ENCODE measurements around the gene IAH1. TPM values are rescaled to one million over a fixed set of nuclear protein-coding genes. Genes with fewer than 3 reads are reported as not detected.

Gene IAH1
- total and polyA plus RNA-seq, 8 donors, result 12.2 to 37.7 (median 17.2) TPM

GRCh38 chr2:9439536-9439935, 34.8 kb upstream of the IAH1 start:
- DNase-seq, result no peak
- no peak for ATAC-seq
- Histone ChIP-seq H3K27ac (no peak overlapping the region), H3K4me3 (no peak overlapping the region), H3K27me3 (no peaks in the 10 kb centered on the region), H3K9me3 (no peaks in the 10 kb centered on the region), H3K36me3 (peaks cover 5 to 39% (median 6%) of the 10 kb centered on the region in 3 donors), H3K4me1 (no peaks in the 10 kb centered on the region)
- intact Hi-C loops (cut with DNase I), result no loop called here
- 94 to 97% methylated on average over 1 of the region's 1 CpG for WGBS, 2 donors
- TF ChIP-seq, protein P1, sequence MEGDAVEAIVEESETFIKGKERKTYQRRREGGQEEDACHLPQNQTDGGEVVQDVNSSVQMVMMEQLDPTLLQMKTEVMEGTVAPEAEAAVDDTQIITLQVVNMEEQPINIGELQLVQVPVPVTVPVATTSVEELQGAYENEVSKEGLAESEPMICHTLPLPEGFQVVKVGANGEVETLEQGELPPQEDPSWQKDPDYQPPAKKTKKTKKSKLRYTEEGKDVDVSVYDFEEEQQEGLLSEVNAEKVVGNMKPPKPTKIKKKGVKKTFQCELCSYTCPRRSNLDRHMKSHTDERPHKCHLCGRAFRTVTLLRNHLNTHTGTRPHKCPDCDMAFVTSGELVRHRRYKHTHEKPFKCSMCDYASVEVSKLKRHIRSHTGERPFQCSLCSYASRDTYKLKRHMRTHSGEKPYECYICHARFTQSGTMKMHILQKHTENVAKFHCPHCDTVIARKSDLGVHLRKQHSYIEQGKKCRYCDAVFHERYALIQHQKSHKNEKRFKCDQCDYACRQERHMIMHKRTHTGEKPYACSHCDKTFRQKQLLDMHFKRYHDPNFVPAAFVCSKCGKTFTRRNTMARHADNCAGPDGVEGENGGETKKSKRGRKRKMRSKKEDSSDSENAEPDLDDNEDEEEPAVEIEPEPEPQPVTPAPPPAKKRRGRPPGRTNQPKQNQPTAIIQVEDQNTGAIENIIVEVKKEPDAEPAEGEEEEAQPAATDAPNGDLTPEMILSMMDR (IDR thresholded peaks at IDR 0.05), result no peak
- FAIRE-seq, result no peak

DNA sequence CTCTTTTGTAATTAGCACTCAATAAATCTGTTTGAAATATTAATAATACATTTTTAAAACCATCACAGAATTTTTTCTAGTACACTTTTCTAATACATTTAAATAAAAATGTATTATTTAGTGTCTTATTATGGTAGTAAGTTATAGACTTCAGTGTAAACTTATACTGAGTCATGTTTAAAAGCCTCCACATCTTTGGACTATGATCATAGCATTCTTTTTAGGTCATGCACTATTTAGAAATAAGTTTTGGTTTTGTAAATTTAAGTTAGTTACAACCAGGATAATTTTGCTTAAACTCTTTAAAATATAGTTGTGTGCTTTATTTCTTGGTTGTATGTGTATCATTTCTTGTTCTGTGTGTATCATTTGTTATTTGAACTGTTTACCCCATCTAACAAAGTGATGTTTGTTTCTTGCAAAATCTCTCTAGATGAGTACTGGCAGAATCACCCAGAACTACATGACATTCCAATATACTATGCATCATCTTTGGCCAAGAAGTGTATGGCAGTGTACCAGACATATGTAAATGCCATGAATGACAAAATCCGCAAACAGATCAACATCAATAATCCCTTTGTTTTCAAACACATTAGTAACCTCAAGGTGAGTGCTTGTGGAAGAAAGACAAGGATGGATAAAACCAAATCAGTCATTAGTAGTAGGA, 34.2 kb upstream of the IAH1 start:
- DNase-seq (no peak), FAIRE-seq (no peak), ATAC-seq (no peak)
- Histone ChIP-seq H3K4me3 (no peak overlapping the region), H3K9me3 (no peaks in the 10 kb centered on the region), H3K36me3 (peaks cover 5 to 44% (median 6%) of the 10 kb centered on the region in 3 donors), H3K4me1 (no peaks in the 10 kb centered on the region), H3K27ac (no peak overlapping the region), H3K27me3 (no peaks in the 10 kb centered on the region)
- intact Hi-C loops (cut with DNase I), result no loop called here
- TF ChIP-seq, protein P1 (IDR thresholded peaks at IDR 0.05), result no peak
- 85 to 86% methylated on average over 1 of the region's 1 CpG for WGBS, 2 donors

GRCh38 chr2:9441556-9441955, 32.8 kb upstream of the IAH1 start:
- peaks cover 5 to 46% (median 6%) of the 10 kb centered on the region in 3 donors for H3K36me3 ChIP-seq
- no peaks in the 10 kb centered on the region for H3K9me3 ChIP-seq
- intact Hi-C loops (cut with DNase I), result no loop called here
- no peaks in the 10 kb centered on the region for H3K4me1 ChIP-seq
- TF ChIP-seq, protein P1 (IDR thresholded peaks at IDR 0.05), result no peak
- ATAC-seq (no peak), FAIRE-seq (no peak), DNase-seq (no peak)
- H3K4me3 ChIP-seq, result no peak overlapping the region
- WGBS, 2 donors, result 36 to 50% methylated on average over 3 of the region's 3 CpGs
- no peak overlapping the region for H3K27ac ChIP-seq
- no peaks in the 10 kb centered on the region for H3K27me3 ChIP-seq

DNA sequence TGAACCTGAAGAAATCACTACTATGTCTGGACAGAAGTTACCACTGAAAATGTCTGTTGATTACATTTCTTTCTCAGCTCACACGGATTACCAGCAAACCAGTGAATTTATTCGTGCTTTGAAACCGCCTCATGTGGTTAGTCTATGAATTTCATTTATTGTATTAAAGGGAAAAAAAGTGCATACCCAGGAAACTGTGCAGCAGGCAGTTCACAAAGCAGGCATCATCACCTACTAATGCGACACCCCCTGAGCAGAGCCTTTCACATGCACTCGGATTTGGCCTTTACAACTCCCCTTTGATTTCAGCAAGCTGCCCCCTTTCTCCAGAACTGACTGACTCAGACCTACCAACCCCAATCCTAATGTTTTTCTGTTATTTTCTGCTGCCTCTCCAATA, 30.8 kb upstream of the IAH1 start:
- FAIRE-seq (no peak), ATAC-seq (no peak), DNase-seq (no peak)
- H3K4me3 ChIP-seq, result no peak overlapping the region
- no peaks in the 10 kb centered on the region for H3K9me3 ChIP-seq
- H3K27me3 ChIP-seq, result no peaks in the 10 kb centered on the region
- TF ChIP-seq, protein P1 (IDR thresholded peaks at IDR 0.05), result no peak
- 88 to 91% methylated on average over 5 of the region's 5 CpGs for WGBS, 2 donors
- peaks cover 0 to 33% (median 0%) of the 10 kb centered on the region in 3 donors for H3K36me3 ChIP-seq
- H3K4me1 ChIP-seq, result no peaks in the 10 kb centered on the region
- H3K27ac ChIP-seq, result no peak overlapping the region
- intact Hi-C loops (cut with DNase I), result no loop called here

GRCh38 chr2:9445089-9445488, 29.3 kb upstream of the IAH1 start:
- ATAC-seq (no peak), DNase-seq (no peak), FAIRE-seq (no peak)
- intact Hi-C loops (cut with DNase I), result no loop called here
- H3K9me3 ChIP-seq, result no peaks in the 10 kb centered on the region
- no peaks in the 10 kb centered on the region for H3K27me3 ChIP-seq
- peaks cover 0 to 30% (median 0%) of the 10 kb centered on the region in 3 donors for H3K36me3 ChIP-seq
- TF ChIP-seq, protein P1 (IDR thresholded peaks at IDR 0.05), result no peak
- no peaks in the 10 kb centered on the region for H3K4me1 ChIP-seq
- no peak overlapping the region for H3K4me3 ChIP-seq
- 89 to 94% methylated on average over 7 of the region's 7 CpGs for WGBS, 2 donors
- no peak overlapping the region for H3K27ac ChIP-seq

All from pancreas (tissue), 10 donors.